NCI-H2171 treated with DMSO at 0.1 percent for 48 hours (cell line): ENCODE data around the gene SIGLEC11.
"Not testable (repeated sequence)": the region's sequence is repeated elsewhere in the genome, so short reads cannot be mapped to it uniquely, and the experiment has no call there.

Experiments
- DNase-seq: peaks from one replicate; lab custom pipeline; 2025; lab: John Stamatoyannopoulos, UW

The SIGLEC11 gene

GRCh38 chr19:49951806-49952478 is 9.0 kb downstream of the SIGLEC11 start:
- no peak for DNase-seq

- DNase-seq, result no peak
These were observed 9.9 kb downstream of the SIGLEC11 start for GRCh38 chr19:49950956-49951526.

- DNase-seq, result no peak
These were observed 10.4 kb downstream of the SIGLEC11 start for GRCh38 chr19:49950590-49950948.

- no peak for DNase-seq
These were observed 11.0 kb downstream of the SIGLEC11 start for GRCh38 chr19:49949742-49950589.

GRCh38 chr19:49946415-49946814 is 14.6 kb downstream of the SIGLEC11 start:
- DNase-seq, result no peak

GRCh38 chr19:49944567-49944966 is 16.4 kb downstream of the SIGLEC11 start:
- not testable (repeated sequence) for DNase-seq

- DNase-seq, result no peak
These were observed 20.5 kb downstream of the SIGLEC11 start for GRCh38 chr19:49940482-49940791.

- DNase-seq, result no peak
These were observed 21.1 kb downstream of the SIGLEC11 start for GRCh38 chr19:49939721-49940481.

GRCh38 chr19:49938662-49939061 is 22.3 kb downstream of the SIGLEC11 start:
- no peak for DNase-seq

GRCh38 chr19:49937750-49938381 is 23.1 kb downstream of the SIGLEC11 start:
- peak; percentile 67 for DNase-seq

- no peak for DNase-seq
These were observed 24.4 kb downstream of the SIGLEC11 start for GRCh38 chr19:49936549-49936948.

GRCh38 chr19:49933643-49934042 is 27.3 kb downstream of the SIGLEC11 start:
- no peak for DNase-seq

- DNase-seq, result no peak
These were observed 28.2 kb downstream of the SIGLEC11 start for GRCh38 chr19:49932731-49933131.

GRCh38 chr19:49932041-49932451 is 28.9 kb downstream of the SIGLEC11 start:
- no peak for DNase-seq

GRCh38 chr19:49931293-49932040 is 29.5 kb downstream of the SIGLEC11 start:
- peak; percentile 10 for DNase-seq

GRCh38 chr19:49930483-49931011 is 30.4 kb downstream of the SIGLEC11 start:
- DNase-seq, result no peak

- peak; percentile 98 for DNase-seq
These were observed 31.1 kb downstream of the SIGLEC11 start for GRCh38 chr19:49929611-49930482.

GRCh38 chr19:49929121-49929610 is 31.8 kb downstream of the SIGLEC11 start, which contains the start of the genes ATF5 and NUP62:
TSS of gene ATF5 (plus strand) at chr19:49929205. CDS start at chr19:49930851, 1,646 bp downstream.
TSS of gene NUP62 (minus strand) at chr19:49929504. CDS start at chr19:49909807, 19,697 bp downstream.
- DNase-seq, result peak; percentile 98

- no peak for DNase-seq
These were observed 33.3 kb downstream of the SIGLEC11 start for GRCh38 chr19:49927526-49928264.
